Activated CD4-positive, alpha-beta T cell treated with anti-CD3 and anti-CD28 coated beads for 1 hour (primary cell): Measurements from ENCODE around the gene ALCAM.
"Not testable (repeated sequence)": the region's sequence is repeated elsewhere in the genome, so short reads cannot be mapped to it uniquely, and the experiment has no call there.

Experiments
- DNase-seq: peaks from one replicate; pipeline ENCODE4 v3.0.0-alpha.2; 2020

ALCAM gene

DNA sequence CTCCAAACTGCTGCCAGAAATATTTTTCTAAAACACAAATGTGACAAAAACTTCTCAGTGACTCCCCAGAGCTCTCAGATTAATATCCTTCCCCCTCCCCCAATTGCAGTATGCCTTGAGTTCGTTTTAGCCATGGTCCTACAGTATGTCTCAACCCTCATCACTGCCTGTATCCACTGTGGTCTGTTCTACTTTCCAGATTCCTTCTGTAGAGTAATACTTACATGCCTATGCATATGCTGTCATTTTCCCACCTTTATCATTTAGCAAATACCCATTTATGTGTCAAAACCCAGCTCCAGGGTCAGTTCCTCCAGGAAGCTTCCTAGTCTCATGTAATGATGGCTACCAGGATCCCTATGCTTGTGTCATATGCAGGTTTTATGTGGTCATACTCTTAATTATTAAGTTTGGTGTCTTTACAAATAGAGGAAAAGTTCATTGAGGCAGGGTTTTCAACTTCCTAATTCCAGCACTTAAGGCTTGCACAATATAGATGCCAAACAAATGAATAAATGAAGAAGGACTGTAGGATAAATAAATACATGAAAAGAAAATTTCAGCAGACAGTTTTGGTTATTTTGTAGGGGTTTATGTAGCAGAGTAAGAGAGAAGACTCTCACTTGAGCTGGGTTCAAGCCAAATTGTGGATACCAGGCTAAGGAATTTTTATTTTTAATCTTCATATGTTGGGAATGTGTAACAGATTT, 170.8 kb downstream of the ALCAM start:
- DNase-seq: no peak

DNA sequence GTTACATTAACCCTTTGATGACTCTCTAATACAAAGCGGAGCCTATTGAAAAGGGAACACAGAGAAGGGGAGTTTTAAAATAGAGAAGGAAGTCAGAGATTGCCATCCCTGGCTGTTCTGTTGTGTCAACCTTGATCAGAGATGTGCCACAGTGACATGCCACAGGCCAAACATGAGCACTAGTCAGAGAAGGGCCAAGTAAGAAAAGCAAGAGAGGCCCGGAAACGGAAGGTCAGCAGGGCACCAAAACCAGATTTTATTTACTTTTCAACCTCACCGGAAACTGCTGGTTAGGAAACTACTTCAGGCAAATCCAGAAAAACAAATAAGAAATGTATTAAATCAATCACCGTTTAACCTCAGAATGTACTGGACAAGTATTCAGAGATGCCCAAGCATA, 171.8 kb downstream of the ALCAM start:
- DNase-seq: no peak

DNA sequence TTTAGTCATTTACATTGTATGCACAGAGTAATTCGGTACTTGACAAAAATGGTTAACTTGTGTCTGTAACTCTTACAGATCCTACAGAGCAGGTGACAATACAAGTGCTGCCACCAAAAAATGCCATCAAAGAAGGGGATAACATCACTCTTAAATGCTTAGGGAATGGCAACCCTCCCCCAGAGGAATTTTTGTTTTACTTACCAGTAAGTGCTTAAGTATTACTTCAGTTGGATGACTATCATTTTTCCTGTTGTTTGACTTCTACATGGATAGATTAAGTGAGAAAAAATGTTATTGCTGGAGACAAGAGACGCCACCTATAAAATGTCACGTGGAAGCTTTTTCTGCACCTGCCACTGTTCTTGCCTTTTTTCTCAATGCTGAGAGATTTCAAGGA, 173.2 kb downstream of the ALCAM start:
- DNase-seq: no peak

DNA sequence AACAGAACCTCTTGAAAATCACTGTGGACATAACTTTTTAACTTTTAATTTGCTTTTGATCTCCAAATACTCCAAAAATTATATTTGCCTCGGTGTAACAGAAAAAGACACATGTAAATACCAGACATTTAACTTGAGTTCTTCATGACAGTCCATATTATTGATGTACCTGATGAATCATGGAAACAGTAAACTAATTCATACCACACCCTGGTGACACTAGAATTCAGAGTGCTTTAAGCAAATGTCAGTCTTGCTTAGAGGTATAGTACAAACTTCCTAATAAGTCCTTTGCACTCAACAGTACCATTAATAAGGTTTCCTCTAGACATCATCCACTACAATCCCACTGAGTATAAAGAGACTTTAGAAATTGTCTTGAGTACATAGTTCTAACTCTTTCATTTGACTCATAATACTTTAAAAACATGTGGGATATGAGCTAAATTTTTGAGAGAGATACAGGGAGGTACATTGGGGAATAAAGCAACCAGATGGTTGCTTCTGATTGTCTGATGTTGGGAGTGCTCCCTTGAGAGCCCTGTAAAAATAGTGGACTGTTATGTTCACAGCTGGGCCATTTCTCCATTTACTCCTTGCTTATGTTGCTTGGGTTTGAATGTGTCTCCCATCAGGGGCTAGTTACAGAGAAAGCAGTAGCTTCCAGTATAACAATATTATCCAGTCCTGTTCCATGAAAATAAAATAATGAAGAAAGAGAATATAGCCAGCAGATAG, 175.7 kb downstream of the ALCAM start:
- no peak for DNase-seq

DNA sequence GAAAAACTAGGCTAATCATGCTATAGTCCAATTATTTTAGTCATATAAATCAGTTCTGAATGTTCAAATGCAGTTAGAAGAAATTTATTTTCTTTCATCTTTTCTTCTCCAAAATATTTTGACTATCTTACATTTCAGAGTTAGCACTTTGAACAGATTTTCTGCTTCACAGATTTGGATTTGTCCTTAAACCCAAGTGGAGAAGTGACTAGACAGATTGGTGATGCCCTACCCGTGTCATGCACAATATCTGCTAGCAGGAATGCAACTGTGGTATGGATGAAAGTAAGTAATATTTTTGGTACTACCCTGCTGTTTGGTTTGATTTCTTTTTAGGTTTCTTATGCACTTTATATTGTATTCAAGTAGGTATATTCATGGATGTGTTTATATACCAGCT, 178.3 kb downstream of the ALCAM start:
- no peak for DNase-seq

DNA sequence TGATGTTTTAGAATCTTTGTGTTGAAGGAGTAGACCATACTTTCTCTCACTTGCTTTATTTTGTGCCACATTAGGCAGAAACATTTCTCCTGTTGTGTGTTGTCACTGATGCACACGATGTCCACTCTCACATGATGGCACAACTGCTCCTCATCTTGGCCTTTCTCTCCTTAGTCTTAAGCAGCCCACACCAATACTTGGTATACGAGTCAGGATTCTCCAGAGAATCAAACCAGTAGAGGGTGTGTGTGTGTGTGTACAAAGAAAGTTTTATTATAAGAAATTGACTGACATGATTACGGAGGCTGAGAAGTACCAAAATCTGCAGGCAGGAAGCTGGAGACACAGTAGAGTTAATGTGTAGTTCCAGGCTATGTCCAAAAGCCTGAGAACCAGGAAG, 187.1 kb downstream of the ALCAM start:
- no peak for DNase-seq

DNA sequence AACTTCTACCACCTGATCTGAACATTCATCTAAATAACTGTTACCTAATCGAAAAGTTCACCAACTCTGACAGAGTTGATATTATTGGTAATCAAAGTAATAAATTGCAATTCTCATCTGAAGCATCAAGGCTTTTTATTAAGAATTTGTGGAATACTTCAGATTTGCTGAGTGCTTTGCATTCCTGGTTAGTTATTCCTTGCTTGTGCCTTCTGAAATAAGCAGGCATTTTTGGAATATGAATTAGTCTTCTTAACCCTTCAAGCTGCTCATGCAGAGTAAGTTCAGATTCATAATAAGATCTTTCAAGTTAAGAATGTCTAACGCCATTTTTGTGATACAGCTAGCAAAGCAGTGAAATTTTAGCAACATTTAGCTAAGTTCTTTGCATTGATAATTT, 188.5 kb downstream of the ALCAM start:
- DNase-seq: no peak

DNA sequence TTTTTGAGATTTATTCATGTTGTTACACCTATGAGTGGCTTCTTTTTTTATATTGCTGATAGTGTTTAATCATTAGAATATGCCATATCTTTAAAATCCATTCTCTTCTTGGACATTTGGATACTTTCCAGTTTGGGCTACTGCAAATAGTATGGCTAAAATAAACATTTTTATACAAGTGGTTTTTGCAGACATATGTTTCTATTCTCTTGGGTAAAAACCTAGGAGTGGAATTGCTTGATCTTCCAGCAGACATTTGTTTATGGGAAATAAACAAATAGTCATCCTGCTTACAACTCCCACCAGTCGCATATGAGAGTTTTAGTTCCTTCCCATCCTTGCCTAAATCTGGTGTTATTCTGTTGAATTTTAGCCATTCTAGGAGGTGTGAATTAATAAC, 193.1 kb downstream of the ALCAM start:
- DNase-seq: no peak

DNA sequence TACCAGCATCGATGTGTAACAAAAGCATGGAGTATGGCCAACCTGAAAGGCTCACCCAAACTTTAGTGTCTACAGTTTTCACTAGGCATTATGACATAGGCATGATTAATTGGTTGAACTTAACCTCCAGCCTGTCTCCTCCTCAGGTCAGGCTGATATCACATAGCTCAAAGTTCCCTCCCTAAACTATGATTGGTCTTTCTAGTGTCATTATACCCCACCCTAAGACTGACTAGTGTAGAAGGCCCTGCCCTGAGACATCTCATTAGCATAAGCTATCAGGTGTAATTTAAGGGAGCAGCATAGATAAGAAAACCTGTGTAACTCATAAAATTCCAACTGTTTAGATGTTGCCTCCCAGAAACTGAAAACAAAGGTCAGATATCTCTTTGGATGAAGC, 195.2 kb downstream of the ALCAM start:
- DNase-seq: no peak

DNA sequence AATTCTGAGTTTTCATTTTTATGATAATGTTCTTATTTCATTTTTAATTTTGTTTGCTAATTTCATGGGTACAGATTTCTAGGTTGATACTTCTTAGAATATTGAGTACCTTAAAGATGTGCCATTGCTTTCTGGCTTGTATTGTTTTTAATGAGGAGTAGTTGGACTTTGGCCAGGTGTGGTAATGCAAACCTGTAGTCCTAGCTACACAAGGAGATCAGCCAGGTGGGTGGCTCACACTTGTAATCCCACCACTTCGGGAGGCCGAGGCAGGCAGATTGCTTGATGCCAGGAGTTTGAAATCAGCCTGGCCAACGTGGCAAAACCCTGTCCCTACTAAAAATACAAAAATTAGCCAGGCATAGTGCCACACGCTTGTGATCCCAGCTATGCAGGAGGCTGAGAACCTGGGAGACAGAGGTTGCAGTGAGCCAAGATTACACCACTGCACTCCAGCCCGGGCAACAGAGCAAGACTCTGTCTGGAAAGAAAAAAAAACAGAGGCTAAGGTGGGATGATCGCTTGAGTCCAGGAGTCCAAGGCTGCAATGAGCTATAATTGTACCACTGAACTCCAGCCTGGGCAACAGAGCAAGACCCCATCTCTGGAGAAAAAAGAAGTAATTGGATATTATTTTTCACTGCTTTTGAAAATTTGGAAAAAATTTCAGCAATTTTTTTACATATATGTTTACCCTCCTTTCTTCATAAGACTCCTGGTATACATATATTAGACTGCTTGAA, 198.0 kb downstream of the ALCAM start:
- no peak for DNase-seq

DNA sequence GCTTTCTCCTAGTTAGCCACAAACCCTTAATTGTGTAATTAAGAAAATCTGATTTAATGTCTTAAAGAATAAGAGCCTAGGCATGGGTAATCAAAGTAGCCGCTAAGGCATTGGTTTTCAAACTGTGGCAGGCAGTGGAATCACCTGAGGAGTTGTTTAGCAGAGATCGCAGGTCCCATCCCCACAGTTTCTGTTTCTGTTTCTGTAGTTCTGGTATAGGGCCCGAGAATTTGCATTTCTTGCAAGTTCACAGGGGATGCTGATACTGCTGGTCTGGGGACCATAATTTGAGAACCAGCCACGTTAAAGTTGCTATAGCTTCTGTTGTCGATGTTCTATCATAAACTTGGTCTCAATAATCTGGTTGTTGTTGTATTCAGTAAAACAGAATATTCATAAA, 204.3 kb downstream of the ALCAM start:
- DNase-seq: no peak

DNA sequence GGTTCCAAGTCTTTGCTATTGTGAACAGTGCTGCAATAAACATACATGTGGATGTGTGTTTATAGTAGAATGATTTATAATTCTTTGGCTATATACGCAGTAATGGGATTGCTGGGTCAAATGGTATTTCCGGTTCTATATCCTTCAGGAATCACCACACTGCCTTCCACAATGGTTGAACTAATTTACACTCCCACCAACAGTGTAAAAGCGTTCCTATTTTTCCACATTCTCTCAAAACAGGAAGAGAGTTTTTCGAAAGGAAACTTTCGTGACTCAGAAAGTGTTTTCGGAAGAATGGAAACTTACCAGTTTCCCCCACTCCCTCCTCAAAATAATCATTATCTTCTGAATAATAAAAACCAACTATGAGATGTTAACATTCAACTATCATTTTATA, 205.8 kb downstream of the ALCAM start:
- no peak for DNase-seq

DNA sequence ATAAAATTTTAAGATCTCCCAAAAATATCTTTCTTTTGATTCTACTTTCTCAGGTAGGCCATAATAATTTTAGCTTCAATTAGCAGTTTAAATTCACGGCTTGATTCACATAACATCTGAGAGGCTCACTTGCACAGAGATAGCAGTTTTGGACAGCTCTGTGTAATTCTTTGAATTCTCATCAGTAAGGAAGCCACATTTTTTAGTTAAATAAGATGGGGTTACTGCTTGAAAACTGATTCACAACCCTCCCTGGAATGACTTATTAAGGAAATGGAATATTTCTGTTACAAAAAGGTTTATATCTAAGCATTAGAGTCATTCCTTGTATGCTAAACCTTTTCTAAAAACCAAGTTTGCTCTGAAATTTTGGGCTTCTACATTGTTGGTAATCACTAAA, 212.7 kb downstream of the ALCAM start:
- DNase-seq: no peak

DNA sequence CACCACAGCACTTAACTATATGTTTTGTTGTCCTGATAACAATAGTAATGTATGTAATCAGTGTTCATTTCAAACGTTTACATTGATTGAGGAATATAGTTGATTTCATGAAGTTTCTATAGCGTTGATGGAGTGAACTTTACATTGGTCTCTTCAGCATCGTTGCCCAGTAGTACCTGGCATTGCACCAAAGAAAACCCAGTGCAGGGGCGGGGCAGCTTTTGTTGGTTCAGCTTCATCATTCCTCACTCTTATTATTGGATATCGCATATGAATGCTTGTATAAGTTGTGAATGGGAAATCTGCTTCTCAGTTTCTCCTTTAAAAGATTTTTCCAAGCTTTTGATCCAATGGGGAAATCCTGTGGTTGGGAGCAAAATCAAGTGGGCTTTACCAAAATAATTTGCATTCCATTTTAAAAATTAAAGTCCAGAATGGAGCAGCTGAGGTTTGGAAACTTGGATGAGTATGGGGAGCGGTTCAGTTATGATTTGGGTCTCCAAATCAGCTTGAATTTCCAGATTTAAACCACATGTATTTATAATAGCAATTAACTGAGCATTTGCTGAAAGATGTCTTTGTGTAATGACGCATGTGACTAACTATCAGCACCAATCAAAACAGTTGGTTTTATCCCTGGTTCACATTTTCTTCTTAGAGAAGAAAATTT, 213.7 kb downstream of the ALCAM start:
- no peak for DNase-seq

DNA sequence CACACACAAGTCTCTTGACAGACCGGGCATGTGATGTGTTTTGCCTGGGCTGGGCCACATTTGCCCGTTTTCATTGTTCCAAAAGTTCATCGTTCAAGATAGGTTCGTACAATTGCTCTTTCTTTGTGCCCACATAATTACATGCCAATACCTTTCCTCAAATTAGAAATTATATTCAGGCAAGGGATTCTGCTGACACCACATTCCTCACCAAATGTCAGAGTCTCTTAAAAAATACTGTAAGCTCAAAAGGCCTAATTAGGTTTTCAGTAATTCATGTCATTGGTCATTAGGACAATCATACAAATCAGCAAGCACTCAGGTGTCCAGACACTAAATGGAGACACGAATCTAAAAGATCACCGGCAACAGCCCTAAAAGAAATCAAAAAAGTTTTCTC, 215.3 kb downstream of the ALCAM start:
- no peak for DNase-seq

DNA sequence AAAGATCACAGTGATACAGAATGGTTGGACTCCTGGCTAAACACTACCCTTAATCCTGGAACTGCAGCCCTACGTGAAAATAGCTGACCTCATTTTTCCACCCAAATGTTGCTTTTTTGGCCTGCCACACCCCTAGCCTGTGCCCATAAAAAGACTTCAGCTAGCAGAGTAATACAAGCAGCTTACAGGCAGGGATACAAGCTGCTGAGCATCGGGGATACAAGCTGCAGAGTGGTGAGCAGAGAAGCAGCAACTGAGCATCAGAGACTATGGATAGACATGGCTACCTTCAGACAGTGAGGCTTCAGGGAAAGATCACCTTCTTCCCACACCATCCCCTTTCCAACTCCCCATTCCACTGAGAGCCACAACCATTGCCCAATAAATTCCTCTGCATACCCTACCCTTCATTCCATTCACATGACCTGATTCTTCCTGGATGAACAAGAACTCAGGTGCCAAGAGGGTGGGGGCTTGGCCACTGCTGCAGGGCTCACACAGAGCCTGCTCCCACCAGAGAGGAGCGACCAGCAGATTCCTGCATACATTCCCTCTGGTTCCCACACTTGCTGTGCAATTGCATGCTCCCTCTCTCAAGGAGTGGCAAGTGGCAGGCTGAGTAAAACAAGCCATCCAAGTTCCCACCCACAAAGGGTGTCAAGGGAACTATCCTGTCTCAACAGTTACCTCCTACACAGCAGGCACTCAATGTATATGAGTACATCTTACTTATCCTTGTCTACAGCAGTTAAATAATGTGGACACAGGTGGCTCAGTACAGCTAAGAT, 217.5 kb downstream of the ALCAM start:
- no peak for DNase-seq

DNA sequence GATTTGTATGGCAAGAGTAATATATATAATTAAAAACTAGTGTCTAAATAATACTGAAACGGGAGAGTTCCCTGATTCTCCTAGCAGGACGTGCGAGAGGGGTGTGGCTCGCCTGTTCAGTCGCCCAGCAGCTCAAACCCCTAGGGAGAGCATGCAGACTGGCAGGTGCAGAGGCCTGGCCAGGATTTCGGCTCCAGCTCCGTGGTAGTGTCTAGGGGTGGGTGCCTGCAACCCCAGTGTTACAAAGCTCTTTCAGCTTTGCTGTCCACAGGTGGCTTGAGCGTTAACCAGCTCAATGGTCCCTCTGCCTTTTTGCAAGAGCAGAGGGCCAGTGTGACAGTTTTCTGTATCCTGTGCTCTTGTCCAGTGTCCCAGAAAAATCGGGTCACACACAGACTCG, 226.6 kb downstream of the ALCAM start:
- DNase-seq: no peak

DNA sequence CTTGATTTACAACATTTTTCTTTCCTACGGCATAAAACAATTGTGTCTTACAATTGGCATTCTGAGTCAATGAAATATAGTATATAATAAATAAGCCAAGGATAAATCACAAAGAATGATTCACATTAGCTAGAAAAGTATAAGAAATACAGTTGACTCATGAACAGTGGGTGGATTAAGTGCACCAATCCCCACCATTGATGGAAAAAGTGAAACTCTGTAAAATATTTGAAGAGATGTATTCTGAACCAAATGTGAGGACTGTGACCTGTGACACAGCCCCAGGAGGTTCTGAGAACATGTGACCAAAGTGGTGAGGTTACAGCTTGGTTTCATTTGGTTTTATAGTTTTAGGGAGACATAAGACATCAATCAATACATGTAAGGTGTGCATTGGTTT, 227.5 kb downstream of the ALCAM start:
- DNase-seq: no peak

DNA sequence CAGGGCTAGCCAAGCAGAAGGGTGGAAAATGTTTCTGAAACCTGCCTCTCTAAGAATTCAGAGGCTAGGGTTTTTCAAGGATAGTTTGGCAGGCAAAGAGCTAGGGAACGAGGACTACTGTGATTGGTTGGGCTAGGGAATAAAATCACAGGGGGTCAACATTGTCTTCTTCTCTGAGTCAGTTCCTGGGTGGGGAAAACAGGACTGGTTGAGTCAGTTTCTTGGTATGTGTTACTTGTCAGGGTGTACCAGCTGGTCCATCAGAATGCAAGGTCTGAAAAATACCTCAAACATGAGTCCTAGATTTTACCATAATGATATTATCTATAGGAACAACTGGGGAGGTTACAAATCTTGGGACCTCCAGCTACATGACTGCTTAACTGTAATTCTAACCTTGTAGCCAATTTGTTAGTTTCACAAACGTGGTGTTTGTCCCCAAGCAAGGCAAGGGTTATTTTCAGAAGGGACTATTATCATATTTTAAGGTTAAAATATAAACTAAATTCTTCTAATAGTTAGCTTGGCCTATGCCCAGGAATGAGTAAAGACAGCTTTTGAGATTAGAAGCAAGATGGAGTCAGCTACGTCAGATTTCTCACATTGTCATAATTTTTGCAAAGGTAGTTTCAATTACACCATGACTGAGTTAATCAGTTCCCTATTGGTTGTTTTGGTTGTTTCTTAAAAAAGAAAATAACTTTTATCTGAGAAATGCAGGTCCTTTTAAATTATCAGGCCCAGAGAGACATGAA, 231.5 kb downstream of the ALCAM start:
- DNase-seq: no peak

DNA sequence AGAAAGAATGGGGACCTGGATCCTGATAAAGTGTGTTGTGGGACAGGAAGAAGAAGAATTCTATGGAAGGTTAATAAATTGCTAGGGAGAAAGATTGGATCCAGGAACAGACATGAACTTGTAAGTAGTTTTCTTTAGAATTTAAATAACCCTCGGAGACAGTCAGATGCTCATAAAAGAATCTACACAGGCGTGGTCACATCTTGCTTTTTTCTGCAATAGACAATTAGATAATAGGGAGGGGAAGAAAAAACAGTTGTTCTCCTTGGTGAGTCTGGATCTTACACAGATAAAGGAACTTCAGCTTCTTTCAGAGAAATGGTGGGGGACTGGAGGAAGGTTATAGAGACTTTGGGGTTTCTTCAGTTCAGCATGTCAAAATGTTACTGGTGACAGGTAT, 232.6 kb downstream of the ALCAM start:
- no peak for DNase-seq

DNA sequence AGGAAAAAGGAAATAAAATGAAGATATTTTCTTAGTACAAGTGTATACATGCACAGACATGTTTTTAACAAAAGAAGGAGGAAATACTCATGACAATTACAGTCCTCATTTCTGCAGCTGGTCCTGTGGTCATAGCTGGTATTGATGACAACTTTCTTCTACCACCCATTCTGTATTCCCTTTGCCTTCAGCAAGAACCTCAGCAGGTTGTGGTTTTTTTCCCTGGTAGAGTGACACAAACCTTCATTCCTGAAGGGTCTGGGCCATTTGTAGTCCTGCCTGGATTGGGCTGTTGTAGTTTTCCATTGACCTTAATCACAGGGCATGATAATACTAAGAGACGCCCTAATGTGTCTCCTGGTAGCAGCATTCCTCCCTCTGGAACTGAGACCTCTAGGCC, 235.0 kb downstream of the ALCAM start:
- not testable (repeated sequence) for DNase-seq

DNA sequence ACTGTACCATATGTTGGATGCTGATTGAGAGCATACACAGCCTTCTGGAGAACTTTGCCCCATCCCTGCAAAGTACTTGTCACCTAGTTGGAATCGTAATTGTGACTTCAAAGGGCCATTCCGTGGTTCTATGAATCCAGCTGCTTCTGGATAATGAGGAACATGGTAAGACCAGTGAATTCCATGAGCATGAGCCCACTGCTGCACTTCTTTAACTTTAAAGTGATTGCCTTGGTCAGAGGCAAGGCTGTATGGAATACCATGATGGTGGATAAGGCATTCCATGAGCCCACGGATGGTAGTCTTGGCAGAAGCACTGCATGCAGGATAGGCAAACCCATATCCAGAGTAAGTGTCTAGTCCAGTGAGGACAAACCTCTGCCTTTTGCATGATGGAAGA, 235.6 kb downstream of the ALCAM start:
- not testable (repeated sequence) for DNase-seq
